Esophagus squamous epithelium (tissue), 5 donors: Measurements from ENCODE around the gene RER1. TPM values are rescaled to one million over a fixed set of nuclear protein-coding genes. Genes with fewer than 3 reads are reported as not detected.

ENCODE experiments used
- DNase-seq: peaks from one replicate; lab custom pipeline; 2025; lab: John Stamatoyannopoulos, UW
- H3K27ac ChIP-seq, 4 donors: fragments of 200-600 bp; sonication (generic); one replicate each; pipeline ENCODE4 v1.5.1; 2016 to 2019; ENCODE audit warnings: mild to moderate bottlenecking in 1 of 4
- H3K27me3 ChIP-seq, 4 donors: fragments of 200-600 bp; sonication (generic); 1 replicate in 3 of 4; 2 replicates in 1 of 4; pipeline versions ENCODE4 v1.5.1 to v1.6.0; 2017 to 2021; ENCODE audit warnings: antibody characterized with exemption in 1 of 4
- H3K36me3 ChIP-seq, 3 donors: fragments of 200-600 bp; sonication (generic); one replicate each; pipeline ENCODE4 v1.5.1; 2016 to 2019
- H3K4me1 ChIP-seq, 3 donors: fragments of 200-600 bp; sonication (generic); one replicate each; pipeline ENCODE4 v1.5.1; 2017 to 2019
- H3K4me3 ChIP-seq, 4 donors: fragments of 200-600 bp; sonication (generic); 1 replicate in 3 of 4; 2 replicates in 1 of 4; pipeline ENCODE4 v1.5.1; 2016 to 2019; ENCODE audit warnings: mild to moderate bottlenecking in 2 of 4, moderate library complexity in 1 of 4
- H3K9me3 ChIP-seq, 3 donors: fragments of 200-600 bp; sonication (generic); one replicate each; pipeline ENCODE4 v1.5.1; 2016 to 2019
- CTCF ChIP-seq, 6 experiments: fragments of 450-650 bp in 4 of 6; fragments of 200-600 bp in 2 of 6; sonication (generic) in 2 of 6; IDR thresholded peaks; one replicate each; pipeline ENCODE4 v1.5.1; 2016 to 2019; ENCODE audit warnings: antibody characterized with exemption in 6 of 6, mild to moderate bottlenecking in 4 of 6, moderate library complexity in 4 of 6
- POLR2A ChIP-seq, 4 donors: fragments of 450-650 bp; IDR thresholded peaks; one replicate each; pipeline ENCODE4 v1.6.1; 2017; ENCODE audit warnings: antibody characterized with exemption in 4 of 4, mild to moderate bottlenecking in 4 of 4, moderate library complexity in 3 of 4
- WGBS, 2 donors: methylation state at CpG; one replicate each; pipeline ENCODE4 v1.1.5; 2018; 5-methylcytosine and 5-hydroxymethylcytosine counted together
- intact Hi-C: fragments of 100-400 bp; cut with DNase I; formaldehyde crosslinking; loops from one replicate; pipeline ENCODE4 v1.15.0; 2022
- total RNA-seq, 4 donors: library from RNA; depleted of rRNA; stranded (reverse); fragments of >200 nt; gene quantifications; one replicate each; pipeline ENCODE4 v1.1.0, GENCODE V29; 2016
- donor health status: DM: yes; HTN: yes; CAD: no.

Gene RER1
- total RNA-seq, 4 donors from 2014 or later, result 63.3 to 136 (median 75.7) TPM

- WGBS, 2 donors, result 85 to 100% methylated on average over 2 to 12 of the region's 23 CpGs
- TF ChIP-seq POLR2A (IDR thresholded peaks at IDR 0.05), result no peak
- TF ChIP-seq CTCF (IDR thresholded peaks at IDR 0.05), result no peak
- DNase-seq, result no peak
Observed at GRCh38 chr1:2347896-2348295, 43.7 kb upstream of the RER1 start.

GRCh38 chr1:2348346-2349325 lies 43.0 kb upstream of the RER1 start:
- Histone ChIP-seq H3K27me3 (peaks cover 0 to 31% (median 0%) of the 10 kb centered on the region in 4 donors), H3K9me3 (no peaks in the 10 kb centered on the region), H3K27ac (no peak overlapping the region), H3K36me3 (no peaks in the 10 kb centered on the region), H3K4me3 (no peak overlapping the region), H3K4me1 (peaks cover 12 to 25% (median 14%) of the 10 kb centered on the region in 3 donors)
- no peak for DNase-seq
- WGBS, 2 donors, result 90 to 93% methylated on average over 2 to 27 of the region's 59 CpGs
- intact Hi-C loops, result no loop called here
- no peak for TF ChIP-seq CTCF (IDR thresholded peaks at IDR 0.05)
- no peak for TF ChIP-seq POLR2A (IDR thresholded peaks at IDR 0.05)

More at GRCh38 chr1:2347896-2348295, 43.7 kb upstream of the RER1 start:
- Histone ChIP-seq H3K4me3 (no peak overlapping the region), H3K9me3 (no peaks in the 10 kb centered on the region), H3K4me1 (peaks cover 6 to 18% (median 6%) of the 10 kb centered on the region in 3 donors), H3K27me3 (peaks cover 0 to 31% (median 0%) of the 10 kb centered on the region in 4 donors), H3K27ac (no peak overlapping the region), H3K36me3 (no peaks in the 10 kb centered on the region)
- intact Hi-C loops, result no loop called here

GRCh38 chr1:2349806-2350205 lies 41.8 kb upstream of the RER1 start:
- 80 to 84% methylated on average over 9 of the region's 9 CpGs for WGBS, 2 donors
- DNase-seq, result no peak
- Histone ChIP-seq H3K4me1 (peaks cover 12 to 19% (median 15%) of the 10 kb centered on the region in 3 donors), H3K9me3 (no peaks in the 10 kb centered on the region), H3K4me3 (no peak overlapping the region), H3K36me3 (no peaks in the 10 kb centered on the region), H3K27ac (no peak overlapping the region), H3K27me3 (peaks cover 0 to 25% (median 0%) of the 10 kb centered on the region in 4 donors)
- TF ChIP-seq POLR2A (IDR thresholded peaks at IDR 0.05), result no peak
- no peak for TF ChIP-seq CTCF (IDR thresholded peaks at IDR 0.05)
- intact Hi-C loops, result no loop called here

- WGBS, 2 donors, result 48 to 63% methylated on average over 1 to 9 of the region's 10 CpGs
- intact Hi-C loops, result no loop called here
- H3K9me3 ChIP-seq, result no peaks in the 10 kb centered on the region
- peaks cover 12 to 18% (median 15%) of the 10 kb centered on the region in 3 donors for H3K4me1 ChIP-seq
- H3K27me3 ChIP-seq, result peaks cover 0 to 20% (median 0%) of the 10 kb centered on the region in 4 donors
- no peaks in the 10 kb centered on the region for H3K36me3 ChIP-seq
- H3K27ac ChIP-seq, result no peak overlapping the region
- DNase-seq, result no peak
- TF ChIP-seq POLR2A (IDR thresholded peaks at IDR 0.05), result no peak
- no peak for TF ChIP-seq CTCF (IDR thresholded peaks at IDR 0.05)
- H3K4me3 ChIP-seq, result no peak overlapping the region
Observed at GRCh38 chr1:2350501-2350900, 41.1 kb upstream of the RER1 start.
